Uterus (tissue), 2 donors: ENCODE data around the gene IGFL3.

Experiments
- POLR2A ChIP-seq, 2 donors: fragments of 450-650 bp; IDR thresholded peaks; one replicate each; pipeline ENCODE4 v1.6.1; 2016; ENCODE audit warnings: antibody characterized with exemption in 2 of 2, mild to moderate bottlenecking in 1 of 2, moderate library complexity in 1 of 2
- TF ChIP-seq, protein P1 (sequence below), 4 experiments: fragments of 200-600 bp in 2 of 4; fragments of 450-650 bp in 2 of 4; sonication (generic) in 2 of 4; IDR thresholded peaks; one replicate each; pipeline ENCODE4 v1.5.1; 2016 to 2019; ENCODE audit warnings: antibody characterized with exemption in 4 of 4, mild to moderate bottlenecking in 2 of 4, moderate library complexity in 1 of 4

DNA sequence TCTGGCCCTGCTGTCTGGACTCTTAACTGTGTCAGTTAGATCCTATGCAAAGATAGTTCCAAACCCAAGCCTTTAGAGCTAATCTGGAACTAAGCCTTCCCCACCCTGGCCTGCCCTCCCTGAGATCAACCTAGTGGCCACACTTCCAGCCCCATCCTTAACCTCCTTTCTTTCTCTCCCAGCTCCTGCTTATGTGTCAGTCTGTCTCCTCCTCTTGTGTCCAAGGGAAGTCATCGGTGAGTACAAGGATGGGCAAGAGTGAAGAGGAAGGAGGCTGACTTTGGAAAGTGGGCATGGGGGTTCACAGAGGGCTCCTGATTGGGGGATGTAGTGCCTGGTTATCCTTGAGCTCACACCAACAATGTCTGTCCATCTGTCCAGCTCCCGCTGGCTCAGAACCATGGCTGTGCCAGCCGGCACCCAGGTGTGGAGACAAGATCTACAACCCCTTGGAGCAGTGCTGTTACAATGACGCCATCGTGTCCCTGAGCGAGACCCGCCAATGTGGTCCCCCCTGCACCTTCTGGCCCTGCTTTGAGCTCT, 35.8 kb upstream of the IGFL3 start:
- TF ChIP-seq, protein P1, sequence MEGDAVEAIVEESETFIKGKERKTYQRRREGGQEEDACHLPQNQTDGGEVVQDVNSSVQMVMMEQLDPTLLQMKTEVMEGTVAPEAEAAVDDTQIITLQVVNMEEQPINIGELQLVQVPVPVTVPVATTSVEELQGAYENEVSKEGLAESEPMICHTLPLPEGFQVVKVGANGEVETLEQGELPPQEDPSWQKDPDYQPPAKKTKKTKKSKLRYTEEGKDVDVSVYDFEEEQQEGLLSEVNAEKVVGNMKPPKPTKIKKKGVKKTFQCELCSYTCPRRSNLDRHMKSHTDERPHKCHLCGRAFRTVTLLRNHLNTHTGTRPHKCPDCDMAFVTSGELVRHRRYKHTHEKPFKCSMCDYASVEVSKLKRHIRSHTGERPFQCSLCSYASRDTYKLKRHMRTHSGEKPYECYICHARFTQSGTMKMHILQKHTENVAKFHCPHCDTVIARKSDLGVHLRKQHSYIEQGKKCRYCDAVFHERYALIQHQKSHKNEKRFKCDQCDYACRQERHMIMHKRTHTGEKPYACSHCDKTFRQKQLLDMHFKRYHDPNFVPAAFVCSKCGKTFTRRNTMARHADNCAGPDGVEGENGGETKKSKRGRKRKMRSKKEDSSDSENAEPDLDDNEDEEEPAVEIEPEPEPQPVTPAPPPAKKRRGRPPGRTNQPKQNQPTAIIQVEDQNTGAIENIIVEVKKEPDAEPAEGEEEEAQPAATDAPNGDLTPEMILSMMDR (IDR thresholded peaks at IDR 0.05): no peak
- TF ChIP-seq POLR2A (IDR thresholded peaks at IDR 0.05): no peak
